GM12878 (cell line): ENCODE measurements around the gene WDR45B. TPM values are rescaled to one million over a fixed set of nuclear protein-coding genes. Genes with fewer than 3 reads are reported as not detected.

ENCODE experiments used
- ATAC-seq: fragments of 200-7000 bp; cut with Tn5 transposase; 3 replicates; pipeline ENCODE4 v1.9.1; 2020; ENCODE audit warnings: mild to moderate bottlenecking, moderate library complexity
- BruUV-seq: library from RNA; stranded (reverse); fragments of 400-500 nt; replicated peaks from 2 replicates; lab custom pipeline; 2021; lab: Mats Ljungman, UMichigan
- CTCF ChIA-PET: fragments of 300-600 bp; sonication (Branson Sonifier 250); formaldehyde crosslinking; extraction: SDS; loops from one replicate; lab custom pipeline; 2021; ENCODE audit warnings: inconsistent platforms; lab: Yijun Ruan, JAX
- POLR2A ChIA-PET: fragments of 350-600 bp; formaldehyde crosslinking; extraction: SDS; loops from one replicate; lab custom pipeline; 2021; ENCODE audit warnings: inconsistent platforms; lab: Charles Lee
- RAD21 ChIA-PET: fragments of 300-600 bp; sonication (Branson Sonifier 250); formaldehyde crosslinking; loops from one replicate; lab custom pipeline; 2023; ENCODE audit warnings: antibody characterized with exemption; ENCODE audit not compliant: unreplicated experiment; lab: Charles Lee
- SMC1A ChIA-PET: fragments of 300-600 bp; sonication (Branson Sonifier 250); formaldehyde crosslinking; loops from one replicate; lab custom pipeline; 2023; ENCODE audit not compliant: unreplicated experiment, uncharacterized antibody; lab: Charles Lee
- DNase-seq: peaks from one replicate; pipeline ENCODE4 v3.0.0-alpha.2; 2011; ENCODE audit warnings: low read depth, low spot score
- FAIRE-seq: peaks from 3 replicates; lab custom pipeline; 2011; peaks lifted over from hg19 to GRCh38; lab: Jason Lieb, UNC
- H2AFZ ChIP-seq: 2 replicates; pipeline ENCODE4 v1.6.0; 2011; ENCODE audit warnings: low read depth, low read length, control low read depth; ENCODE audit not compliant: control insufficient read depth
- H3K27ac ChIP-seq: 2 replicates; pipeline ENCODE4 v1.5.1; 2011; ENCODE audit warnings: control low read depth; ENCODE audit not compliant: control insufficient read depth, insufficient read depth
- H3K27me3 ChIP-seq, 2 experiments: replicated peaks in 1 of 2; 2 replicates each; pipeline versions ENCODE4 v1.6.0 to v1.6.1; 2011; ENCODE audit warnings: low read length in 1 of 2; ENCODE audit not compliant: control insufficient read depth in 2 of 2, insufficient read depth in 2 of 2
- H3K36me3 ChIP-seq, 2 experiments: 2 replicates each; pipeline ENCODE4 v1.5.1; 2011; ENCODE audit warnings: low read length in 1 of 2; ENCODE audit not compliant: control insufficient read depth in 2 of 2, insufficient read depth in 2 of 2
- H3K4me1 ChIP-seq: 2 replicates; pipeline ENCODE4 v1.6.1; 2011; ENCODE audit warnings: mild to moderate bottlenecking, low read length, moderate library complexity, mixed read lengths; ENCODE audit not compliant: control insufficient read depth, insufficient read depth
- H3K4me2 ChIP-seq: 2 replicates; pipeline ENCODE4 v1.6.0; 2011; ENCODE audit warnings: control low read depth; ENCODE audit not compliant: control insufficient read depth, insufficient read depth
- H3K4me3 ChIP-seq: fragments of 200-600 bp; sonication (generic); 2 replicates; pipeline ENCODE4 v1.5.1; 2016
- H3K79me2 ChIP-seq: 2 replicates; pipeline ENCODE4 v1.6.0; 2011; ENCODE audit warnings: low read length; ENCODE audit not compliant: control insufficient read depth, insufficient read depth
- H3K9ac ChIP-seq: 2 replicates; pipeline ENCODE4 v1.8.0; 2011; ENCODE audit warnings: low read length, control low read depth, mixed read lengths; ENCODE audit not compliant: control insufficient read depth, insufficient read depth
- H3K9me3 ChIP-seq: replicated peaks from 3 replicates; pipeline ENCODE4 v1.5.1; 2011; ENCODE audit warnings: mild to moderate bottlenecking, low read length; ENCODE audit not compliant: control insufficient read depth, insufficient read depth
- H4K20me1 ChIP-seq: 2 replicates; pipeline ENCODE4 v1.6.0; 2011; ENCODE audit not compliant: control insufficient read depth, insufficient read depth
- BCL11A ChIP-seq: IDR thresholded peaks from 2 replicates; pipeline ENCODE4 v1.6.1; 2011; ENCODE audit warnings: low read depth, low read length
- CREB1 ChIP-seq: IDR thresholded peaks from 2 replicates; pipeline ENCODE4 v1.6.1; 2012; ENCODE audit warnings: low read depth, mild to moderate bottlenecking, inconsistent platforms
- GATAD2B ChIP-seq: fragments of 450-650 bp; conservative IDR thresholded peaks from 2 replicates; pipeline ENCODE4 v1.6.1; 2017; ENCODE audit warnings: low read depth, mild to moderate bottlenecking, moderate library complexity
- MTA2 ChIP-seq: fragments of 450-650 bp; IDR thresholded peaks from 2 replicates; pipeline ENCODE4 v1.6.1; 2016; ENCODE audit warnings: low read depth, mild to moderate bottlenecking, moderate library complexity
- MXI1 ChIP-seq: fragments of 150-350 bp; IDR thresholded peaks from 2 replicates; pipeline ENCODE4 v1.6.1; 2011; ENCODE audit warnings: low read depth, mild to moderate bottlenecking, inconsistent platforms, low read length, improper control_type of control experiment
- RFX5 ChIP-seq: IDR thresholded peaks from 2 replicates; pipeline ENCODE4 v1.6.1; 2011; ENCODE audit warnings: low read depth, low read length, improper control_type of control experiment
- SPI1 ChIP-seq: IDR thresholded peaks from 2 replicates; pipeline ENCODE4 v1.6.1; 2011; ENCODE audit warnings: low read depth, mild to moderate bottlenecking, low read length, moderate library complexity, borderline replicate concordance; ENCODE audit not compliant: insufficient read depth
- SREBF2 ChIP-seq: IDR thresholded peaks from 2 replicates; pipeline ENCODE4 v1.6.1; 2012; ENCODE audit warnings: mild to moderate bottlenecking, low read length
- SUPT20H ChIP-seq: IDR thresholded peaks from 2 replicates; pipeline ENCODE4 v1.6.1; 2011; ENCODE audit warnings: low read depth, mild to moderate bottlenecking, low read length, moderate library complexity, borderline replicate concordance; ENCODE audit not compliant: control insufficient read depth
- TARDBP ChIP-seq: IDR thresholded peaks from 2 replicates; pipeline ENCODE4 v1.6.1; 2016; ENCODE audit warnings: borderline replicate concordance
- ZBTB33 ChIP-seq: fragments of 450-650 bp; IDR thresholded peaks from 2 replicates; pipeline ENCODE4 v1.6.1; 2017; ENCODE audit warnings: mild to moderate bottlenecking
- ZNF217 ChIP-seq: fragments of 450-650 bp; IDR thresholded peaks from 2 replicates; pipeline ENCODE4 v1.6.1; 2017; ENCODE audit warnings: antibody characterized with exemption, mild to moderate bottlenecking
- WGBS: methylation state at CpG from one replicate; pipeline ENCODE4 v1.1.6; 2016; ENCODE audit warnings: low lambda C conversion rate; ENCODE audit not compliant: insufficient replicate concordance, insufficient coverage; ENCODE audit errors: missing lambda C conversion rate; 5-methylcytosine and 5-hydroxymethylcytosine counted together
- in situ Hi-C: fragments of 300-500 bp; cut with MboI; formaldehyde crosslinking; loops from 9 replicates; pipeline ENCODE4 v1.14.3; 2018; ENCODE audit warnings: mixed read lengths
- intact Hi-C: fragments of 100-400 bp; cut with micrococcal nuclease; formaldehyde crosslinking; loops from one replicate; pipeline ENCODE4 v1.14.2; 2022; ENCODE audit not compliant: unreplicated experiment
- polyA plus RNA-seq, 11 experiments: library from polyadenylated mRNA; depleted of rRNA in 4 of 11; unstranded in 6 of 11; stranded (reverse) in 5 of 11; fragments of >200 nt; fragmentation: Nextera tagmentation in 4 of 11; fragmentation: Illumina TruSeq in 1 of 11; extraction: Ambion mirVana in 4 of 11; extraction: Trizol in 1 of 11; gene quantifications; 1 replicate in 1 of 11; 2 replicates in 10 of 11; pipeline versions ENCODE4 v1.2.1 to v1.2.3, GENCODE V29; 2011 to 2016; ENCODE audit warnings: inconsistent platforms in 2 of 11, missing spikeins in 2 of 11, low read depth in 1 of 11
- total RNA-seq, 4 experiments: library from RNA; depleted of rRNA in 3 of 4; stranded (reverse); fragments of >200 nt in 3 of 4; fragmentation: Illumina TruSeq in 1 of 4; extraction: Trizol in 1 of 4; gene quantifications; 2 replicates each; pipeline versions ENCODE4 v1.2.1 to v1.2.3, GENCODE V29; 2013 to 2021
- TF ChIP-seq, protein P1 (sequence below): IDR thresholded peaks from 2 replicates; pipeline ENCODE4 v1.6.1; 2012; ENCODE audit warnings: low read depth, low read length, improper control_type of control experiment
- TF ChIP-seq, protein P2 (sequence below): fragments of 450-650 bp; IDR thresholded peaks from 2 replicates; pipeline ENCODE4 v1.6.1; 2017; ENCODE audit warnings: mild to moderate bottlenecking, moderate library complexity

The WDR45B gene
- total and polyA plus RNA-seq, 10 of the 15 experiments (the other 5 are each of a cell fraction or from before 2014, with no cell fraction given) = 1.0 to 73.7 (median 26.6) TPM

DNA sequence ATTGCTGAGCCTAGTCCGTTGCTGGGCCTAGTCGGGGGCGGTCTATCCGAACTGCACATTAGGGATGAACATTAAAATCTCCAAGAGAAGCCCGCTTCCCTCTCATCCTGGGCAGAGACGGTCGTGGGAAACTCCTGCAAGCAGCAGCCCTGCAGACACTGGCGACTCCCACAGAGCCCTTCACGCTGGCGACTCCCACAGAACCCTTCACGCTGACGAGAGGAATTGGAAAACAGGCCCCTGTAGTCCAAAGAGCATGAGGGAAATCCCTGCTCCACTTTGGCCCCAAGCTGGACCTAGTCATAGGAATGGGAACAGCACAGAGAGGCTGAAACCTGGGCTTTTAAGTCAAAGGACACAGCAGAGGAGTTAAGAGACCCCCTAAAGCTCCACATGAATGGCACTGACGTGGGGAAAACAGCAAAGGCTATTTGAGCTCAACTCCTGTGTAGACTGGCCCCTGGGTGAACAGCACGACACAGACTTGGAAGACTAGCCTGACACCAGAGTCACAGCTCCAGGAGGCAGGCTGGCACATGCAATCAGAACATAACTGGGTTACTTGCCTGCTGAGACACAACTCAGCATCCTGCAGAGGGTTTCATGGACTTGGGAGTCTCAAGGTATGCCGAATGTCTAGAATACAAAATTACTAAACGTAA is 42.2 kb downstream of the WDR45B start:
- H2AFZ ChIP-seq = no peak overlapping the region
- intact Hi-C loops = no loop called here
- RAD21 ChIA-PET = no interaction called here
- H3K9ac ChIP-seq = no peak overlapping the region
- no peak overlapping the region for H3K27ac ChIP-seq
- H3K4me3 ChIP-seq = no peak overlapping the region
- peaks cover 16 to 29% of the 10 kb centered on the region in 2 experiments for H3K36me3 ChIP-seq
- peaks cover 3% of the 10 kb centered on the region; the same call in 1 of the 2 replicates for H4K20me1 ChIP-seq
- H3K4me1 ChIP-seq = peaks cover 12% of the 10 kb centered on the region
- FAIRE-seq (no peak), DNase-seq (no peak), ATAC-seq (no peak)
- H3K4me2 ChIP-seq = no peak overlapping the region
- H3K27me3 ChIP-seq = no peaks in the 10 kb centered on the region
- POLR2A ChIA-PET = no interaction called here
- BruUV-seq = no TSS peak
- H3K9me3 ChIP-seq = no peaks in the 10 kb centered on the region
- CTCF ChIA-PET = no interaction called here
- 80% methylated on average over 16 of the region's 16 CpGs for WGBS
- in situ Hi-C loops = no loop called here
- SMC1A ChIA-PET = no interaction called here
- no peaks in the 10 kb centered on the region; the same call in 1 of the 2 replicates for H3K79me2 ChIP-seq
- TF ChIP-seq GATAD2B (no peak), SUPT20H (no peak), MTA2 (no peak), ZBTB33 (no peak), CREB1 (no peak), SPI1 (no peak), TARDBP (no peak), SREBF2 (no peak), BCL11A (no peak), RFX5 (no peak), MXI1 (no peak), ZNF217 (no peak)
- TF ChIP-seq, protein P1, sequence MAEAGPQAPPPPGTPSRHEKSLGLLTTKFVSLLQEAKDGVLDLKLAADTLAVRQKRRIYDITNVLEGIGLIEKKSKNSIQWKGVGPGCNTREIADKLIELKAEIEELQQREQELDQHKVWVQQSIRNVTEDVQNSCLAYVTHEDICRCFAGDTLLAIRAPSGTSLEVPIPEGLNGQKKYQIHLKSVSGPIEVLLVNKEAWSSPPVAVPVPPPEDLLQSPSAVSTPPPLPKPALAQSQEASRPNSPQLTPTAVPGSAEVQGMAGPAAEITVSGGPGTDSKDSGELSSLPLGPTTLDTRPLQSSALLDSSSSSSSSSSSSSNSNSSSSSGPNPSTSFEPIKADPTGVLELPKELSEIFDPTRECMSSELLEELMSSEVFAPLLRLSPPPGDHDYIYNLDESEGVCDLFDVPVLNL = no peak
- TF ChIP-seq, protein P2, sequence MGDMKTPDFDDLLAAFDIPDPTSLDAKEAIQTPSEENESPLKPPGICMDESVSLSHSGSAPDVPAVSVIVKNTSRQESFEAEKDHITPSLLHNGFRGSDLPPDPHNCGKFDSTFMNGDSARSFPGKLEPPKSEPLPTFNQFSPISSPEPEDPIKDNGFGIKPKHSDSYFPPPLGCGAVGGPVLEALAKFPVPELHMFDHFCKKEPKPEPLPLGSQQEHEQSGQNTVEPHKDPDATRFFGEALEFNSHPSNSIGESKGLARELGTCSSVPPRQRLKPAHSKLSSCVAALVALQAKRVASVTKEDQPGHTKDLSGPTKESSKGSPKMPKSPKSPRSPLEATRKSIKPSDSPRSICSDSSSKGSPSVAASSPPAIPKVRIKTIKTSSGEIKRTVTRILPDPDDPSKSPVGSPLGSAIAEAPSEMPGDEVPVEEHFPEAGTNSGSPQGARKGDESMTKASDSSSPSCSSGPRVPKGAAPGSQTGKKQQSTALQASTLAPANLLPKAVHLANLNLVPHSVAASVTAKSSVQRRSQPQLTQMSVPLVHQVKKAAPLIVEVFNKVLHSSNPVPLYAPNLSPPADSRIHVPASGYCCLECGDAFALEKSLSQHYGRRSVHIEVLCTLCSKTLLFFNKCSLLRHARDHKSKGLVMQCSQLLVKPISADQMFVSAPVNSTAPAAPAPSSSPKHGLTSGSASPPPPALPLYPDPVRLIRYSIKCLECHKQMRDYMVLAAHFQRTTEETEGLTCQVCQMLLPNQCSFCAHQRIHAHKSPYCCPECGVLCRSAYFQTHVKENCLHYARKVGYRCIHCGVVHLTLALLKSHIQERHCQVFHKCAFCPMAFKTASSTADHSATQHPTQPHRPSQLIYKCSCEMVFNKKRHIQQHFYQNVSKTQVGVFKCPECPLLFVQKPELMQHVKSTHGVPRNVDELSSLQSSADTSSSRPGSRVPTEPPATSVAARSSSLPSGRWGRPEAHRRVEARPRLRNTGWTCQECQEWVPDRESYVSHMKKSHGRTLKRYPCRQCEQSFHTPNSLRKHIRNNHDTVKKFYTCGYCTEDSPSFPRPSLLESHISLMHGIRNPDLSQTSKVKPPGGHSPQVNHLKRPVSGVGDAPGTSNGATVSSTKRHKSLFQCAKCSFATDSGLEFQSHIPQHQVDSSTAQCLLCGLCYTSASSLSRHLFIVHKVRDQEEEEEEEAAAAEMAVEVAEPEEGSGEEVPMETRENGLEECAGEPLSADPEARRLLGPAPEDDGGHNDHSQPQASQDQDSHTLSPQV = no peak
